ENCODE measurements around the gene ASPM.
A peak's percentile ranks its signal among the peaks of the same experiment; 100 is the strongest.

The ASPM gene

DNA sequence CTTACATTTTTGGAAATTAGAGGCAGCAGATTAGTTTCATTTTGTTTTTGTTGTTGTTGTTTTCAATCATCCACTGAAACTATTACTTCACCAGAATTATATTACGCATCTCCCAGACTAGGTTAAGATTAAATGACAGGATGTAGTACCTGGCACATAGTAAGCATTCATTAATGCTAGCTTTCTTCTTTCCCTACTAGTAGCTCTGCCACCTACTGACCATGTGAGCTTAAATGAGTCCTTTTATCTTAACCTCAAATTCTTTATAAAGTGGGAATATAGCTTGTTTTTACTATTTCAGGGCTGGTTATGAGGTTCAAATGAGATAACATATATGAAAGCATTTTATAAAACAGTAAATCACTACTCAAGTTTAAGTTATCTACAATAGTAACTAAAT lies 10.2 kb upstream of the ASPM start:
- H3K36me3 Mint-ChIP-seq = peaks cover 12% of the 10 kb centered on the region
- H3K4me1 Mint-ChIP-seq = no peaks in the 10 kb centered on the region
- no peak overlapping the region for H3K4me3 Mint-ChIP-seq
- H3K9me3 Mint-ChIP-seq = no peaks in the 10 kb centered on the region
- no peak for ATAC-seq
- DNase-seq (ENCODE audit: low spot score in 2 of 2) = no peak
- no peak overlapping the region for H3K27ac Mint-ChIP-seq

GRCh38 chr1:197152662-197153061 lies 6.2 kb upstream of the ASPM start:
- no peak for ATAC-seq
- Mint-ChIP-seq H3K36me3 (no peaks in the 10 kb centered on the region), H3K4me1 (no peaks in the 10 kb centered on the region)

DNA sequence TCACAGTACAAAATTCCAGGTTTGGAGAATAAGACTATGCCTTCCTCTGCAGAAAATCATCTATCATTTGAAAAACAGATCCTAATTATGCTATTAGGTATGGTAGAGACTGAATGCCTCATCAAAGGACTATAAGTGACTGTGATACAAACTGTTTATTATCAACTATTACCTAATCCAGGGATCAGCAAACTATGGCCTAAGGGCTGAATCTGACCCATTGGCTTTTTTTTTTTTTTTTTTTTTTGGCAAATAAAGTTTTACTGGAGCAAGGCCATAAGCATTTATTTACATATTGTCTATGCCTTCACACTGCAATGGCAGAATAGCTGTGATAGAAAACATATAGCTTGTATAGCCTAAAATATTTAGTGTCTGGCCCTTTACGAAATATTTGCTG lies 4.7 kb upstream of the ASPM start:
- peaks cover 8% of the 10 kb centered on the region for H3K36me3 Mint-ChIP-seq

More at GRCh38 chr1:197152662-197153061, 6.2 kb upstream of the ASPM start:
- H3K4me3 Mint-ChIP-seq = no peak overlapping the region
- DNase-seq (ENCODE audit: low spot score in 2 of 2) = no peak
- no peaks in the 10 kb centered on the region for H3K9me3 Mint-ChIP-seq
- no peak overlapping the region for H3K27ac Mint-ChIP-seq

GRCh38 chr1:197150336-197151005 lies 4.0 kb upstream of the ASPM start:
- Mint-ChIP-seq H3K4me1 (peaks cover 12% of the 10 kb centered on the region), H3K36me3 (peaks cover 9% of the 10 kb centered on the region), H3K27ac (no peak overlapping the region), H3K4me3 (no peak overlapping the region), H3K9me3 (no peaks in the 10 kb centered on the region)
- ATAC-seq (no peak), DNase-seq (ENCODE audit: low spot score in 2 of 2) (no peak)

More for the DNA sequence above, 4.7 kb upstream of the ASPM start:
- H3K4me1 Mint-ChIP-seq = peaks cover 8% of the 10 kb centered on the region
- no peak overlapping the region for H3K4me3 Mint-ChIP-seq
- H3K9me3 Mint-ChIP-seq = no peaks in the 10 kb centered on the region
- no peak for ATAC-seq
- no peak for DNase-seq (ENCODE audit: low spot score in 2 of 2)
- H3K27ac Mint-ChIP-seq = no peak overlapping the region

DNA sequence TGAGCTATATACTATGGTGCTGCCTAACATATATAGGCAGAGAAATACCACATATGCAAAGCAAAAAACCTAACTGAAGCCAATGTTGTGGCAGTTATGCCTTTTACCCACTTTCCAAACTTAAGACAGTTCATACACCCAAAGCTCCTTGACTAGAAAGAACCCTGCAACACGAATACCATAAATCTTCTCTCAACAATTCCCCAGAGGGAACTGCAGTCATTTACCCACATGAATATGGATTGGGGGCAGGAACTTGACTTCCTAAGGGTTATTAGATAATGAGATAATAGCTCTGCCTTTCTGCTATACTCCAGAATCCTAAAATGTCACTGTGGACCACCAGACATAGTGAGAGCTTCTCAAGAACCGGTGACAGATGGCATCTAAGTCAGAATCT lies 2.9 kb upstream of the ASPM start:
- Mint-ChIP-seq H3K4me1 (peaks cover 12% of the 10 kb centered on the region), H3K9me3 (no peaks in the 10 kb centered on the region), H3K27ac (no peak overlapping the region), H3K4me3 (no peak overlapping the region), H3K36me3 (peaks cover 12% of the 10 kb centered on the region)
- DNase-seq (ENCODE audit: low spot score in 2 of 2) = no peak
- ATAC-seq = no peak

DNA sequence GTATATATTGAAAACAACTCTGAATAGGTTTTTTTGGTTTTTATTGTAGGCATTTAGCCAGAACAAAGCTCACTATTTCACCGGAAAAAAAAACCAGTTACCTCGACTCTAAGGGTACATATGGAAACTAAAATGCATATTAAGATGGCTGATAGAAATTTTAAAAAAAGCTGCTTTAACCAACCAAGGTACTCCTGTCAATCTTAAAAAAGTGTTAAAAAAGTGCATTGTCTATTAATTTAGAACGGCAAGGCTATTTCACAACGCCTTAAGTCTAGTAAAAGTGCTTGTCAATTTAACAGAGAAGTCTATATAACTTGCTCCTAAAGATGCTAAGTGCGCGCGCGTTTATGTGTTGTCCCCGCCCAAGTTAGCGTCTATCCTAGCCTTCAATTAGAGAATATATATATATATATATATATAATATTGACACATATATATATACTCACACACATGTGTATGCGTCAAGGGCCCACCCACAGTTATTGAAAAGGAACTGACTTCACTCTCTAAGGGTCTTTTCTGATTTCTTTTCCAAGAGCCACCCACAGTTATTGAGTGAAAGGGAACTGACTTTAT lies 934 bp downstream of the ASPM start:
- ATAC-seq = no peak
- H3K9me3 Mint-ChIP-seq = no peaks in the 10 kb centered on the region
- peak overlapping the region; percentile 92 for H3K27ac Mint-ChIP-seq
- DNase-seq (ENCODE audit: low spot score in 2 of 2) = no peak
- H3K36me3 Mint-ChIP-seq = peaks cover 44% of the 10 kb centered on the region
- peaks cover 12% of the 10 kb centered on the region for H3K4me1 Mint-ChIP-seq
- H3K4me3 Mint-ChIP-seq = peak overlapping the region; percentile 88

GRCh38 chr1:197144570-197145325 lies 1.7 kb downstream of the ASPM start:
- ATAC-seq (no peak), DNase-seq (ENCODE audit: low spot score in 2 of 2) (no peak)
- Mint-ChIP-seq H3K4me3 (peak overlapping the region; percentile 88), H3K4me1 (peaks cover 12% of the 10 kb centered on the region), H3K36me3 (peaks cover 44% of the 10 kb centered on the region), H3K9me3 (no peaks in the 10 kb centered on the region), H3K27ac (no peak overlapping the region)

- peaks cover 12% of the 10 kb centered on the region for H3K4me1 Mint-ChIP-seq
- peaks cover 55% of the 10 kb centered on the region for H3K36me3 Mint-ChIP-seq
- DNase-seq (ENCODE audit: low spot score in 2 of 2) = no peak
- H3K27ac Mint-ChIP-seq = no peak overlapping the region
- ATAC-seq = no peak
- H3K4me3 Mint-ChIP-seq = no peak overlapping the region
- H3K9me3 Mint-ChIP-seq = no peaks in the 10 kb centered on the region
These were observed 3.2 kb downstream of the ASPM start for GRCh38 chr1:197143276-197143675.

GRCh38 chr1:197141575-197141974 lies 4.9 kb downstream of the ASPM start:
- Mint-ChIP-seq H3K9me3 (no peaks in the 10 kb centered on the region), H3K4me3 (no peak overlapping the region), H3K27ac (no peak overlapping the region), H3K4me1 (peaks cover 8% of the 10 kb centered on the region), H3K36me3 (peaks cover 51% of the 10 kb centered on the region)
- ATAC-seq (no peak), DNase-seq (ENCODE audit: low spot score in 2 of 2) (no peak)

GRCh38 chr1:197140121-197140520 lies 6.3 kb downstream of the ASPM start:
- ATAC-seq (no peak), DNase-seq (ENCODE audit: low spot score in 2 of 2) (no peak)
- H3K4me3 Mint-ChIP-seq = no peak overlapping the region
- H3K27ac Mint-ChIP-seq = no peak overlapping the region
- H3K9me3 Mint-ChIP-seq = no peaks in the 10 kb centered on the region
- H3K36me3 Mint-ChIP-seq = peaks cover 46% of the 10 kb centered on the region
- no peaks in the 10 kb centered on the region for H3K4me1 Mint-ChIP-seq

- ATAC-seq = no peak
- Mint-ChIP-seq H3K27ac (no peak overlapping the region), H3K4me1 (no peaks in the 10 kb centered on the region)
These were observed 7.3 kb downstream of the ASPM start for GRCh38 chr1:197139169-197139568.

GRCh38 chr1:197137322-197137721 lies 9.1 kb downstream of the ASPM start:
- H3K36me3 Mint-ChIP-seq = peaks cover 23% of the 10 kb centered on the region
- DNase-seq (ENCODE audit: low spot score in 2 of 2) (no peak), ATAC-seq (peak; percentile 60)
- H3K9me3 Mint-ChIP-seq = no peaks in the 10 kb centered on the region
- no peak overlapping the region for H3K4me3 Mint-ChIP-seq
- H3K4me1 Mint-ChIP-seq = no peaks in the 10 kb centered on the region
- H3K27ac Mint-ChIP-seq = no peak overlapping the region

More at GRCh38 chr1:197139169-197139568, 7.3 kb downstream of the ASPM start:
- H3K36me3 Mint-ChIP-seq = peaks cover 41% of the 10 kb centered on the region
- H3K9me3 Mint-ChIP-seq = no peaks in the 10 kb centered on the region
- no peak overlapping the region for H3K4me3 Mint-ChIP-seq
- DNase-seq (ENCODE audit: low spot score in 2 of 2) = no peak

GRCh38 chr1:197130677-197131304 lies 15.7 kb downstream of the ASPM start:
- H3K36me3 Mint-ChIP-seq = peaks cover 27% of the 10 kb centered on the region
- no peak for DNase-seq (ENCODE audit: low spot score in 2 of 2)
- H3K4me1 Mint-ChIP-seq = no peaks in the 10 kb centered on the region
- no peak overlapping the region for H3K27ac Mint-ChIP-seq
- ATAC-seq = no peak
- H3K9me3 Mint-ChIP-seq = no peaks in the 10 kb centered on the region
- H3K4me3 Mint-ChIP-seq = no peak overlapping the region

DNA sequence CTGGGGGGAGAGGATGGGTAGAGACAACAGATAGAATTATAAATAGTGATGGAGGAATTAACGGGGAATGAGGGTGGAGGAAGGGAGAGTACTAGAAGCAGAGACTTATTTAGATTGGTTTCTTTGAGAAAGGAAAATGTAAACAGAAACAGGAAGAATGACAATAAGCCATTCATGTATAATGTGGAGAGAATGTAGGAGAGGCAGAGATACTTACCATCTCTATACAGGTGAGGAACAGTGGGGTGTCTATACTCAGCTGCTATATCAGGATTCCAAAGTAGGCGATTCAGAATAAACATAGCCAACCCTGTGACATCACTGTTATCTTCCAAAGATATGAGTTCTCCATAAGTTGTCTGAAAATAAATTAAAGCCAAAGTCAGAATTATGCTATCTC lies 16.8 kb downstream of the ASPM start:
- no peak overlapping the region for H3K4me3 Mint-ChIP-seq
- H3K4me1 Mint-ChIP-seq = no peaks in the 10 kb centered on the region
- no peaks in the 10 kb centered on the region for H3K9me3 Mint-ChIP-seq
- ATAC-seq (no peak), DNase-seq (ENCODE audit: low spot score in 2 of 2) (no peak)
- no peak overlapping the region for H3K27ac Mint-ChIP-seq
- H3K36me3 Mint-ChIP-seq = peaks cover 27% of the 10 kb centered on the region

DNA sequence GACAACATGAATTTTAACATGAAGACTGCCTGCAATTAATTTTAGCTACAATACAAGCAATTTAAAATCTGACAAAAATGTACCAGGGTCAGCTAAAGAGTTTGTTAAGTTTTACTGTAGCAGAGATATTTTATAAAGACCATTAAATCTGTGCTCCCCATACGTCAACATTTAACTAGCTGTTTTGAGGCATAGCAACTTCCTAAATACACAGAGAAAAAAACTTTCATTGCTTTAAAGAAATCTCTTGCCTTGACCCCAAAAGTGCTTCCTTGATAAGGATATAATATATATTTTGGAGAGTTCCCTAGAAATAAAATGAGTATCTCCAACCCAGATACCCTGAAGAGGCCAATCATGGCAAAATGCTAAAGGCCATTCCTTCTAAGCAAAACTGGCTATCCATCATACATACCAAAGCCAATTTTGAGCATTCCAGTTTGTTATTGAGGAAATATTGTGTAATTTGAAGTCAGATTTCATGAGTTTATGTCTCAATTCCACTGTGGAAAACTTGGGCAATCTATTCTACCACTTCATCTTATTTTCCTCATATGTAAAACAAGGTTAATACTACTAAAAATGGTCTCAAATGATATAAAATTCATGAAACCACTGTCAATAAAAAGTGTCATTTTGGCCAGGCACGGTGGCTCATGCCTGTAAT lies 19.1 kb downstream of the ASPM start:
- no peaks in the 10 kb centered on the region for H3K4me1 Mint-ChIP-seq
- peaks cover 27% of the 10 kb centered on the region for H3K36me3 Mint-ChIP-seq
- no peak overlapping the region for H3K4me3 Mint-ChIP-seq
- no peak overlapping the region for H3K27ac Mint-ChIP-seq
- DNase-seq (ENCODE audit: low spot score in 2 of 2) (no peak), ATAC-seq (no peak)
- no peaks in the 10 kb centered on the region for H3K9me3 Mint-ChIP-seq

Measured in stimulated activated effector memory CD8-positive, alpha-beta T cell treated with anti-CD3 and anti-CD28 coated beads, Interleukin-12 subunit alpha, Interleukin-12 subunit beta, amount 100 ng/mL, for 72 hours (primary cell).